Posterior vena cava (tissue), 2 donors: ENCODE results near the gene AKR1A1. TPM values are rescaled to one million over a fixed set of nuclear protein-coding genes. Genes with fewer than 3 reads are reported as not detected.
A peak's percentile ranks its signal among the peaks of the same experiment; 100 is the strongest.

ENCODE experiments used
- DNase-seq: peaks from one replicate; pipeline ENCODE4 v3.0.0-alpha.2; 2020; ENCODE audit warnings: low spot score
- intact Hi-C, 2 donors: fragments of 100-400 bp; cut with DNase I; formaldehyde crosslinking; loops; one replicate each; pipeline versions ENCODE4 v1.14.1 to v1.14.2; 2022 to 2023
- total RNA-seq, 2 donors: library from RNA; stranded (reverse); fragmentation: NEBNext Ultra II Directional; extraction: Animal tissue kit (Norgen Biotek cat#: 25700); gene quantifications; one replicate each; pipeline ENCODE4 v1.2.1, GENCODE V29; 2021
- donor health status: DM: yes; HTN: yes; CAD: no.
- donor health status: DM: yes; HTN: yes; CAD: no.

The AKR1A1 gene
- total RNA-seq, 2 donors from 2014 or later = 97.2 to 119 TPM

- DNase-seq = peak; percentile 29
- intact Hi-C loops = no loop called here
These were observed 3.6 kb downstream of the AKR1A1 start for GRCh38 chr1:45554198-45554597.

- DNase-seq = no peak
- intact Hi-C loops = no loop called here
These were observed 6.9 kb downstream of the AKR1A1 start for GRCh38 chr1:45557422-45557944.

GRCh38 chr1:45563843-45564242, 13.2 kb downstream of the AKR1A1 start:
- intact Hi-C loops = no loop called here
- no peak for DNase-seq

GRCh38 chr1:45566722-45567121, 16.1 kb downstream of the AKR1A1 start:
- peak; percentile 89 for DNase-seq
- intact Hi-C loops = loop anchor here (5.0 kb wide), 3 partner anchors 44 to 204 kb away; partner anchors contain the start of gene PRDX1 (in 1 of the 2)

GRCh38 chr1:45567911-45568310, 17.3 kb downstream of the AKR1A1 start:
- intact Hi-C loops = loop anchor here (5.0 kb wide), 3 partner anchors 46 to 206 kb away; partner anchors contain the start of gene PRDX1 (in 1 of the 2)
- DNase-seq = peak; percentile 36

- DNase-seq = peak; percentile 41
These were observed 17.8 kb downstream of the AKR1A1 start for GRCh38 chr1:45568421-45568820.

GRCh38 chr1:45569571-45569961, 18.9 kb downstream of the AKR1A1 start:
- intact Hi-C loops = loop anchor here (5.0 kb wide), 3 partner anchors 47 to 207 kb away; partner anchors contain the start of gene PRDX1 (in 1 of the 2)
- peak; percentile 22 for DNase-seq

More at GRCh38 chr1:45568421-45568820, 17.8 kb downstream of the AKR1A1 start:
- intact Hi-C loops = loop anchor here (5.0 kb wide), 3 partner anchors 46 to 206 kb away; partner anchors contain the start of gene PRDX1 (in 1 of the 2)

- intact Hi-C loops = loop anchor here (5.0 kb wide), 4 partner anchors 48 to 558 kb away; partner anchors contain the start of genes HECTD3 (in 1 of the 2), PRDX1 (in 1 of the 2) and UROD (in 1 of the 2)
- peak; percentile 88 for DNase-seq
These were observed 19.4 kb downstream of the AKR1A1 start for GRCh38 chr1:45569962-45570581.

- intact Hi-C loops = loop anchor here in 1 of 2 donors (5.0 kb wide), 1 partner anchor 558 kb away; the partner anchor contains the start of genes HECTD3 and UROD
These were observed 20.0 kb downstream of the AKR1A1 start for GRCh38 chr1:45570631-45571030.

GRCh38 chr1:45573231-45573804, 22.7 kb downstream of the AKR1A1 start:
- DNase-seq = peak; percentile 18
- intact Hi-C loops = loop anchor here in 1 of 2 donors (5.0 kb wide), 1 partner anchor 561 kb away; the partner anchor contains the start of genes HECTD3 and UROD

More at GRCh38 chr1:45570631-45571030, 20.0 kb downstream of the AKR1A1 start:
- DNase-seq = no peak

GRCh38 chr1:45574105-45574626, 23.5 kb downstream of the AKR1A1 start:
- DNase-seq = peak; percentile 1
- intact Hi-C loops = loop anchor here in 1 of 2 donors (5.0 kb wide), 1 partner anchor 562 kb away; the partner anchor contains the start of genes HECTD3 and UROD

- intact Hi-C loops = no loop called here
- peak; percentile 98 for DNase-seq
These were observed 32.6 kb downstream of the AKR1A1 start for GRCh38 chr1:45583264-45583665.

GRCh38 chr1:45583666-45584350, 33.2 kb downstream of the AKR1A1 start, which contains the start of gene NASP:
Gene NASP, plus strand, starts transcription at chr1:45584041. Its CDS starts 106 bp downstream, at chr1:45584147.
- DNase-seq = peak; percentile 96
- intact Hi-C loops = loop anchor here in 1 of 2 donors (1.0 kb wide), 1 partner anchor 12 kb away; no protein-coding TSS in a partner anchor

GRCh38 chr1:45584351-45585109, 33.9 kb downstream of the AKR1A1 start:
- DNase-seq = peak; percentile 96
- intact Hi-C loops = loop anchor here in 1 of 2 donors (1.0 kb wide), 1 partner anchor 12 kb away; no protein-coding TSS in a partner anchor

- no peak for DNase-seq
- intact Hi-C loops = no loop called here
These were observed 34.4 kb downstream of the AKR1A1 start for GRCh38 chr1:45585110-45585426.

- intact Hi-C loops = no loop called here
- DNase-seq = no peak
These were observed 35.0 kb downstream of the AKR1A1 start for GRCh38 chr1:45585496-45586075.

- intact Hi-C loops = no loop called here
- no peak for DNase-seq
These were observed 36.1 kb downstream of the AKR1A1 start for GRCh38 chr1:45586769-45587168.

- intact Hi-C loops = no loop called here
These were observed 39.2 kb downstream of the AKR1A1 start for GRCh38 chr1:45589861-45590260.

More at GRCh38 chr1:45589861-45590260, 39.2 kb downstream of the AKR1A1 start:
- no peak for DNase-seq
